Activated CD4-positive, alpha-beta T cell treated with anti-CD3 and anti-CD28 coated beads for 36 hours (primary cell): Measurements from ENCODE around the gene POLR1C. TPM values are rescaled to one million over a fixed set of nuclear protein-coding genes. Genes with fewer than 3 reads are reported as not detected.
"Not testable (repeated sequence)": the region's sequence is repeated elsewhere in the genome, so short reads cannot be mapped to it uniquely, and the experiment has no call there.

Experiments used
- ATAC-seq: fragments of 200-7000 bp; cut with Tn5 transposase; one replicate; pipeline ENCODE4 v1.10.0; 2021; ENCODE audit warnings: mild to moderate bottlenecking, moderate library complexity
- CTCF ChIA-PET: fragments of 350-600 bp; sonication (Branson Sonifier 250); formaldehyde crosslinking; loops from one replicate; lab custom pipeline; 2021; ENCODE audit warnings: antibody characterized with exemption; lab: Charles Lee
- POLR2A ChIA-PET: fragments of 350-600 bp; sonication (Branson Sonifier 250); formaldehyde crosslinking; loops from one replicate; lab custom pipeline; 2021; ENCODE audit warnings: antibody characterized with exemption, inconsistent platforms; lab: Charles Lee
- DNase-seq: peaks from one replicate; pipeline ENCODE4 v3.0.0-alpha.2; 2020
- H3K27ac Mint-ChIP-seq: one replicate; pipeline ENCODE4 v1.8.0; 2021; ENCODE audit warnings: mixed read lengths
- H3K27me3 Mint-ChIP-seq: one replicate; pipeline ENCODE4 v1.8.0; 2021; ENCODE audit warnings: mixed read lengths
- H3K36me3 Mint-ChIP-seq: one replicate; pipeline ENCODE4 v1.8.0; 2021; ENCODE audit warnings: low read depth, mixed read lengths
- H3K4me1 Mint-ChIP-seq: one replicate; pipeline ENCODE4 v1.8.0; 2021; ENCODE audit warnings: mixed read lengths
- H3K4me3 Mint-ChIP-seq: one replicate; pipeline ENCODE4 v1.8.0; 2021; ENCODE audit warnings: mild to moderate bottlenecking, moderate library complexity, mixed read lengths
- H3K9me3 Mint-ChIP-seq: one replicate; pipeline ENCODE4 v1.8.0; 2021; ENCODE audit warnings: low read depth, mixed read lengths
- intact Hi-C, 2 experiments: fragments of 100-400 bp; cut with DNase I in 1 of 2; cut with micrococcal nuclease in 1 of 2; formaldehyde crosslinking; loops; one replicate each; pipeline versions ENCODE4 v1.14.2 to v1.15.1; 2022 to 2024; cut with DNase I, micrococcal nuclease
- total RNA-seq, 2 experiments: library from RNA; stranded (reverse); gene quantifications; one replicate each; pipeline ENCODE4 v1.2.3, GENCODE V29; 2021

Gene POLR1C
- 10 to 100 TPM; 43.4 to 52.9 TPM for total RNA-seq

DNA sequence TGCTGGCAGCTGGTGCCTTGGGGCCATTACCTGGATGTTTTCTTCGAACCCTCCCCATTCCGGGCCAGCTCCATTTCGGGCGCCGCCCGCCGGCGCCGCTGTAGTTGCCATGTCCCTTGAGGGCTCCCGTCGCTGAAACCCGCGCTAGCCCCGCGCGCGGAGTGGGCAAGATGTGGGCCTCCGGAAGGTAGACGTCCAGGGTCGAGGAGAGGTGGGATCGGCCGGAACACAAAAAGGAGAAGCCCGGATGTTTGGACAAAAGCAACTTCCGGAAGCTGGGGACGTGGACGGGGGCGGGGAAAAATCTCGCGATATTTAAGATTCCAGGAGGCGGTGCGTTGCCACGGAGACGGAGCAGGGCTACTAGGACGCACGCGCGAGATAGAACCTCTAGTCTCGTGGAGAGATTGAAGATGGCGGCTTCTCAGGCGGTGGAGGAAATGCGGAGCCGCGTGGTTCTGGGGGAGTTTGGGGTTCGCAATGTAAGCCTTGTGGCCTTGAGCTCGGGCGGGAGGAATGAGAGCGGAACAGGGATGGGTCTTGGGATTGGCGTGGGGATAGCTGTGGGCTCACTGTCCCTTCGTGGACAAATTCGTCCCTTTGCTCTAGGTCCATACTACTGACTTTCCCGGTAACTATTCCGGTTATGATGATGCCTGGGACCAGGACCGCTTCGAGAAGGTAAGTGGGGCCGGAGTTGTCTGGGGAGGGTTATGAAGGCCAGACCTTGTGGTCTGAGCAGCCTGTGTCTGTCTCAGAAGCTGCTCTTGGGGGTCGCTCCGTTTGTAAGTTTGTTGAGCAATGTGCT lies at the start of gene POLR1C, which contains the start of gene YIPF3:
POLR1C (plus strand) TSS at position 393 of the 808 bp plus-strand sequence; CDS start at position 414, 21 bp downstream.
YIPF3 (minus strand) TSS at position 230 of the 808 bp plus-strand sequence; CDS start at position 111, 119 bp downstream.
- H3K27ac Mint-ChIP-seq: no peak within 1 kb of the TSS
- no peaks in the 10 kb centered on the region for H3K9me3 Mint-ChIP-seq
- H3K4me3 Mint-ChIP-seq: no peak within 1 kb of the TSS
- H3K27me3 Mint-ChIP-seq: no peaks in the 10 kb centered on the region
- H3K36me3 Mint-ChIP-seq: peaks cover 25% of the 10 kb centered on the region
- POLR2A ChIA-PET: interaction anchor here (0.6 to 1.1 kb wide), 4 partner anchors 21 to 335 kb away, joined by 3 to 5 read pairs (median 4); partner anchors contain the start of gene CUL9
- peaks cover 32% of the 10 kb centered on the region for H3K4me1 Mint-ChIP-seq
- intact Hi-C loops: loop anchor here (1.0 to 5.0 kb wide), 16 partner anchors 40 to 730 kb away; partner anchors contain the start of genes TJAP1 (in 2 of the 2), ABCC10 (in 1 of the 2), CNPY3 (in 1 of the 2) and GTPBP2 (in 1 of the 2)
- peak; percentile 93 for ATAC-seq
- CTCF ChIA-PET: interaction anchor here (0.6 to 5.2 kb wide), 5 partner anchors 10 to 559 kb away, joined by 3 to 52 read pairs (median 5); no protein-coding TSS in a partner anchor
- DNase-seq: peak; percentile 98

- H3K27ac Mint-ChIP-seq, ATAC-seq, intact Hi-C loops, H3K36me3 Mint-ChIP-seq, POLR2A ChIA-PET, DNase-seq, H3K4me3 Mint-ChIP-seq, H3K4me1 Mint-ChIP-seq, H3K9me3 Mint-ChIP-seq: not testable (repeated sequence)
- CTCF ChIA-PET: interaction anchor here (1.2 kb wide), 1 partner anchor 13 kb away, joined by 4 read pairs; no protein-coding TSS in a partner anchor
- H3K27me3 Mint-ChIP-seq: peaks cover 25% of the 10 kb centered on the region
These were observed 49.6 kb upstream of the POLR1C start for GRCh38 chr6:43467265-43467664.

- ATAC-seq (no peak), DNase-seq (no peak)
- H3K27ac Mint-ChIP-seq: no peak overlapping the region
- H3K9me3 Mint-ChIP-seq: no peaks in the 10 kb centered on the region
- peaks cover 20% of the 10 kb centered on the region for H3K27me3 Mint-ChIP-seq
- H3K4me3 Mint-ChIP-seq: no peak overlapping the region
- no peaks in the 10 kb centered on the region for H3K36me3 Mint-ChIP-seq
- intact Hi-C loops: no loop called here
- ChIA-PET POLR2A (no interaction called here), CTCF (interaction anchor here (0.6 to 1.2 kb wide), 2 partner anchors 14 to 35 kb away, joined by 3 to 4 read pairs; no protein-coding TSS in a partner anchor)
- no peaks in the 10 kb centered on the region for H3K4me1 Mint-ChIP-seq
These were observed 49.1 kb upstream of the POLR1C start for GRCh38 chr6:43467752-43468151.

GRCh38 chr6:43468240-43468639 lies 48.6 kb upstream of the POLR1C start:
- POLR2A ChIA-PET: no interaction called here
- intact Hi-C loops: no loop called here
- no peak for DNase-seq

DNA sequence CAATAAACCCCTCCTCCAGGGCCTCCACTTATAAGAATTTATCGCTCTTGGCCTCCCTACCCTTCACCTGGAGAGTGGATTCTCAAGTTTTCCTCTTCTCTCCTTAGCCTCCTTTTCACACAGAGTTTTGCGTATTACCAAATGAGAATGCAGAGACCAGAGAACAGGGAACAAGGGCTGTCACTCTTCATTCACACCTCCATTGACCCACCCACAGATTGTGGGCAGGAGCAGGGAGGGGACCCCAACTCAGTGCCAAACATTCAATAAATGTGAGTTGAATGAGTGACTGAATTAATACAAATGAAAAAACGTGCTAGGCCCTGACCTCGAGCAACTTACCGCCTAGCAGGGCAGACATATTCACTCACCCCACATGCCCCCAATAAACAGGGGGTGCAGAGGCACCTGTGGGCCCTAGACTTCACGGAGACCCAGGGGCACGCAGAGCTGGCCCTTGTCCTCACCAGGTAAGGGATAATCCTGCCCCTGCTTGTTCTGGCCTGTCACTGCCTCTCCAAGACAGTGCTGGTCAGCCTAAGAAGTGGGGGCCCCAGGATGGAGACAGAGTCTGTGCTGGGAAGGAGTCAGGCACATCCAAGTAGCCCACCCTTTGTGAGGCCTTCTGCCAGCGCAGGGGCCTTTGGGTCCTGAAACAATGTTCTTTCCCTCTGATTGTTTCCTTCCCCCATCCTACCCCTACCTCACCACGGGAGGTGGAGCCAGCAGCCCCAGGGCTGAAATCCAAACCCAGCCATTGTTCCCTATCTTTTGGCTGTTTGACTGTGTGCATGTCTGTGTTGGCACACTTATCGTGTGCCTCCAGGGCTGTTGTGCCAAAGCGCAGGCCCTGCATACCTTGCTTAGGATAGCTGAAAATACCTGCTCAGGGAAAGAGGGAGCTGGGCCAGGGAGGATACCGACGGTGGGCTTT lies 47.9 kb upstream of the POLR1C start:
- ATAC-seq (no peak), DNase-seq (no peak)
- Mint-ChIP-seq H3K4me3 (no peak overlapping the region), H3K27ac (no peak overlapping the region), H3K36me3 (no peaks in the 10 kb centered on the region), H3K4me1 (no peaks in the 10 kb centered on the region), H3K9me3 (no peaks in the 10 kb centered on the region), H3K27me3 (peaks cover 16% of the 10 kb centered on the region)
- CTCF ChIA-PET: interaction anchor here (1.0 to 1.2 kb wide), 2 partner anchors 15 to 38 kb away, joined by 3 to 4 read pairs; no protein-coding TSS in a partner anchor
- POLR2A ChIA-PET: no interaction called here
- intact Hi-C loops: no loop called here

More at GRCh38 chr6:43468240-43468639, 48.6 kb upstream of the POLR1C start:
- Mint-ChIP-seq H3K4me3 (no peak overlapping the region), H3K9me3 (no peaks in the 10 kb centered on the region), H3K27ac (no peak overlapping the region), H3K4me1 (no peaks in the 10 kb centered on the region), H3K27me3 (peaks cover 17% of the 10 kb centered on the region), H3K36me3 (no peaks in the 10 kb centered on the region)
- CTCF ChIA-PET: interaction anchor here (0.6 to 1.2 kb wide), 2 partner anchors 14 to 35 kb away, joined by 3 to 4 read pairs; no protein-coding TSS in a partner anchor
- no peak for ATAC-seq

DNA sequence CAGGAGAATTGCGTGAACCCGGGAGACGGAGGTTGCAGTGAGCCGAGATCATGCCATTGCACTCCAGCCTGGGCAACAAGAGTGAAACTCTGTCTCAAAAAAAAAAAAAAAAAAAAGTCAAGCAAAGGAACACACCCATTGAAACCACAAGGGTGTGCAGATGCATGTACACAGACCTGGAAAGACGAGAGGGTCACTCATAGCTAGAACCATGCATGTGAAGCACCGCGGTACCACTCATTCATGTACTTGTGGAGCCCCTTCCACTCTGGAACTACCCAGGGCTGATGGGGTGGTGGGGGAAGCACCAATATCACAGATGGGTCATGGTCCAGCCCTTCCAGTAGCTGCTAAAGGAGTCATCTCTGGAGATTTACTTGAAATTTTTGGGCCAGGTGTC lies 46.9 kb upstream of the POLR1C start:
- no peaks in the 10 kb centered on the region for H3K36me3 Mint-ChIP-seq
- no peak overlapping the region for H3K27ac Mint-ChIP-seq
- peak; percentile 17 for DNase-seq
- ATAC-seq: no peak
- intact Hi-C loops: no loop called here
- CTCF ChIA-PET: interaction anchor here (0.9 to 1.0 kb wide), 2 partner anchors 15 to 37 kb away, joined by 3 read pairs; partner anchors contain the start of gene DLK2
- POLR2A ChIA-PET: no interaction called here
- no peaks in the 10 kb centered on the region for H3K9me3 Mint-ChIP-seq
- H3K4me3 Mint-ChIP-seq: no peak overlapping the region
- H3K4me1 Mint-ChIP-seq: no peaks in the 10 kb centered on the region
- H3K27me3 Mint-ChIP-seq: peaks cover 13% of the 10 kb centered on the region

DNA sequence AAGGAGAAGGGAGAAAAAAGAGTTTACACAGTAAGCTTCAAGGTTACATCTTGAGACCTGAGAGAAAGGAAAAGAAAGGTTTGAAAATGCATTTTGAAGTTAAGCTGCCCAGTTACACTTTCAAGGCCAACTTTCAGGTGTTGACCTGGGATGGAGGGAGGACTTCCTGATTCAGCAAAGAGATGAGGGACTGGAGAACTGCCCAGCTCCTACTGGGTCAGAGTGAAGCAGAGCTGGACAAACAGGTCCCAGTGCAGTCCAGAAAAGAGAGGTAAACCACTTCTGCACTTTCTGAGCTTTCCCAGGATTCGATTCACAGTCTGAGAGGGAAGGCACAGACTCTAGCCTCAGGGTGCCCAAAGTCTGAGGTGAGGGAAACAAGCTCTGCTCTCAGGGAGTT lies 45.5 kb upstream of the POLR1C start:
- CTCF ChIA-PET: interaction anchor here (1.0 to 1.2 kb wide), 2 partner anchors 18 to 101 kb away, joined by 3 to 4 read pairs; partner anchors contain the start of gene ZNF318
- no peaks in the 10 kb centered on the region for H3K9me3 Mint-ChIP-seq
- ATAC-seq (no peak), DNase-seq (no peak)
- POLR2A ChIA-PET: no interaction called here
- no peaks in the 10 kb centered on the region for H3K36me3 Mint-ChIP-seq
- H3K27me3 Mint-ChIP-seq: peaks cover 13% of the 10 kb centered on the region
- H3K4me3 Mint-ChIP-seq: no peak overlapping the region
- H3K4me1 Mint-ChIP-seq: no peaks in the 10 kb centered on the region
- intact Hi-C loops: no loop called here
- H3K27ac Mint-ChIP-seq: no peak overlapping the region

- CTCF ChIA-PET: interaction anchor here (0.7 to 1.2 kb wide), 3 partner anchors 19 to 103 kb away, joined by 3 to 4 read pairs (median 3); partner anchors contain the start of gene ZNF318
- intact Hi-C loops: no loop called here
- no peak for DNase-seq
- Mint-ChIP-seq H3K36me3 (no peaks in the 10 kb centered on the region), H3K9me3 (no peaks in the 10 kb centered on the region), H3K27me3 (peaks cover 8% of the 10 kb centered on the region), H3K4me1 (peaks cover 8% of the 10 kb centered on the region), H3K27ac (no peak overlapping the region), H3K4me3 (no peak overlapping the region)
- no peak for ATAC-seq
- POLR2A ChIA-PET: interaction anchor here (0.6 to 0.7 kb wide), 2 partner anchors 30 to 113 kb away, joined by 3 to 5 read pairs; no protein-coding TSS in a partner anchor
These were observed 44.4 kb upstream of the POLR1C start for GRCh38 chr6:43472515-43472914.

GRCh38 chr6:43475516-43475915 lies 41.4 kb upstream of the POLR1C start:
- ChIA-PET POLR2A (no interaction called here), CTCF (interaction anchor here (1.6 kb wide), 1 partner anchor 31 kb away, joined by 4 read pairs; no protein-coding TSS in a partner anchor)
- no peak overlapping the region for H3K4me3 Mint-ChIP-seq
- peaks cover 3% of the 10 kb centered on the region for H3K27me3 Mint-ChIP-seq
- peaks cover 26% of the 10 kb centered on the region for H3K4me1 Mint-ChIP-seq
- ATAC-seq: no peak
- no peaks in the 10 kb centered on the region for H3K9me3 Mint-ChIP-seq
- H3K36me3 Mint-ChIP-seq: peaks cover 2% of the 10 kb centered on the region
- no peak overlapping the region for H3K27ac Mint-ChIP-seq
- no peak for DNase-seq
- intact Hi-C loops: loop anchor here (5.0 kb wide), 5 partner anchors 42 to 543 kb away; partner anchors contain the start of genes CUL7 (in 1 of the 2), POLR1C (in 1 of the 2), VEGFA (in 1 of the 2) and YIPF3 (in 1 of the 2)

DNA sequence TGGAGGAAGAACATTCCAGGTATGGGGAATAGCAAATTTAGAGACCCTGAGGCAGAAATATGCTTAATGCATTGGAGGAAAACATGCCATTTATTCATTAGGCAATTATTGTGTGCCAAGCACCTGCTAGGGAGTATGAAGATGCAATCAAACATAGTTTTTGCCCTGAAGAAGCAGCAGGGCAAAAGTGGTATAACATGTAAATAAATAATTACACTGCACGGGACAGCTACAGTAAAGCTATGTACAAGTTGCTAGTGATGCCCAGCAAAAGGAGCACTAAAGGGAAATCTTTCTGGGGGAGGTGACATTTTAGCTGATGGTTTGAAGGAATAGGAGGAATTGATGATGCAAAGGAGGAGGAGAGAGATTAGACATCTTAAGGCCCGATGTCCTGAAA lies 40.1 kb upstream of the POLR1C start:
- intact Hi-C loops: loop anchor here (1.0 to 5.0 kb wide), 16 partner anchors 21 to 544 kb away; partner anchors contain the start of genes ABCC10 (in 2 of the 2), DLK2 (in 2 of the 2), YIPF3 (in 2 of the 2) and CUL7 (in 1 of the 2)
- Mint-ChIP-seq H3K4me1 (peaks cover 31% of the 10 kb centered on the region), H3K36me3 (peaks cover 4% of the 10 kb centered on the region), H3K27ac (peak overlapping the region; percentile 82), H3K27me3 (no peaks in the 10 kb centered on the region), H3K4me3 (peak overlapping the region; percentile 98), H3K9me3 (no peaks in the 10 kb centered on the region)
- ChIA-PET POLR2A (no interaction called here), CTCF (interaction anchor here (0.8 to 1.7 kb wide), 8 partner anchors 17 to 168 kb away, joined by 3 to 6 read pairs (median 4); partner anchors contain the start of genes ABCC10, CRIP3 and DLK2)
- ATAC-seq (peak; percentile 12), DNase-seq (no peak)
